Pulmonary artery endothelial cell (primary cell): ENCODE results near the gene KRT16. TPM values are rescaled to one million over a fixed set of nuclear protein-coding genes. Genes with fewer than 3 reads are reported as not detected.
A peak's percentile ranks its signal among the peaks of the same experiment; 100 is the strongest.
"Not testable (repeated sequence)": the region's sequence is repeated elsewhere in the genome, so short reads cannot be mapped to it uniquely, and the experiment has no call there.

ENCODE experiments used
- DNase-seq: peaks from one replicate; pipeline ENCODE4 v3.0.0-alpha.2; 2011; ENCODE audit warnings: low read depth, low spot score
- total RNA-seq: library from RNA; depleted of rRNA; stranded (reverse); fragments of >200 nt; gene quantifications from 2 replicates; pipeline ENCODE4 v1.2.3, GENCODE V29; 2014

Gene KRT16
- total RNA-seq, 1 donor from 2014 or later, result 0.13 TPM

DNA sequence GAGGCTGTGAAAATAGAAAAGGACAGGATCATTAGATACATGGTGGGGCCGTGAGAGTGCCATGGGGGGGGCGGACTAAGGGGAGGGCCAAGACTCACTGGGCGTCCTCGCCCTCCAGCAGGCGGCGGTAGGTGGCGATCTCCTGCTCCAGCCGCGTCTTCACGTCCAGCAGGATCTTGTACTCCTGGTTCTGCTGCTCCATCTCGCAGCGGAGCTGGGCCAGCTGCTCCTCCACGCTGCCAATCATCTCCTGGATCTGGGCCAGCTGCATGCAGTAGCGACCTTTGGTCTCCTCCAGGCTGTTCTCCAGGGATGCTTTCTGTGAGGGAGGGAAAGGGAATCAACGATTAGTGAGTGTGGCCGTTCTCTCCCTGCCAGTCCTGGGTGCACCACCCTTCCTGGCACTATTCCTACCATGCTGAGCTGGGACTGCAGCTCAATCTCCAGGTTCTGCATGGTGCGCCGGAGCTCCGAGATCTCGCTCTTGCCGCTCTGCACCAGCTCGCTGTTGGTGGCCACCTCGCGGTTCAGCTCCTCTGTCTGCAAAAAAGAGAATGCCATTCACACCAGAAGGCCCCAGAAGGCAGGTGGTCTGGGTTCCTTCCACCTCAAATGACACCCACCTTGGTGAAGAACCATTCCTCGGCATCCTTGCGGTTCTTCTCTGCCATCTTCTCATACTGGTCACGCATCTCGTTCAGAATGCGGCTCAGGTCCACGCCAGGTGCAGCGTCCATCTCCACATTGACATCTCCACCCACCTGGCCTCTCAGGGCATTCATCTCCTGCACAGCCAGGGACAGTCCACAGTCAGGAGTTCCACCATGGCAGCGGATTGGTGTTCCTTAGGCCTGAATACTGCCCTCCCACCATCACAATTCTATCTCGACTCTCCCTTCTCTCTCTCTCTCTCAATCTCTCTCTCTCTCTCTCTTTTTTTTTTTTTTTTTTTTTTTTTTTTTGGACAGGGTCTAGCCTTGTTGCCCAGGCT is 29.1 kb downstream of the KRT16 start:
- DNase-seq, result no peak

DNA sequence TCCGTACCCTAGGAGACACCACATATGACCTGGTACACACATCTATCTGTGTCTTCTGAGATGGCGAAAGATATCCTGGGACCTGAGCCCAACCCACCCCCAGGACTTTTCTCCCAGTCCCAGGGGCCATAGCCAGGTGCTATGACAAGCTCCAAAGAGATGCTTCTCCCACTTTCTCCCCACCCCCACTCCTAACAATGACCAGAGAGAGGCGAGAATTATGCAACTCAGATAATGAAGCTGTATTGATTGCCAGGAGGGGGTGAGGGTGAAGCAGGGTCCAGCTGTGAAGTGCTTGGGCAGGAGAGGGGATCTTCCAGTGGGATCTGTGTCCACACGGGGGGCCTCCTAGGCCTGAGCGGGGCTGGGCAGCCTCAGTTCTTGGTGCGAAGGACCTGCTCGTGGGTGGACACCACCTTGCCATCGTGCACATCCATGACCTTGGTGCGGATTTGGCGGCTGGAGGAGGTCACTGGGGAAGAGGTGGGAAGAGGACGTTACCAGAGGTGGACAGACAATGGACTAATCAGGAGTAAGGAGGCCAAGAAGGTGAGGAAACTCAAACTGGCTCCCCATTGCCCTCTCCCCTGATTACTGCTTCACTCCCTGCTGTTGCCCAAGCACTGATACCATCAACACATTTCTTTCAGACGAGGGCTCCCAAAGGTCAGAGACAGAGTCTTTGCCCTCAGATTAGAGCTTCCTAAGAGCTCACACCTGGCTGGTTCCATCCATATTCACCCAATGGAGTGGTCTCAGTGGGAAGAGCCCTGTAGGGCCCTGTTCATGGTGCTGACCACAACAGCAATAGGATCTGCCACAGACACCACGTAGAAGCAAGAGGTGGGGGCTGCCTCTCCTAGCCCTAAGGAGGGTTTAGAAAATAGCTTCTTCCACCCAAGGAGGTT is 30.3 kb downstream of the KRT16 start:
- DNase-seq, result not testable (repeated sequence)

DNA sequence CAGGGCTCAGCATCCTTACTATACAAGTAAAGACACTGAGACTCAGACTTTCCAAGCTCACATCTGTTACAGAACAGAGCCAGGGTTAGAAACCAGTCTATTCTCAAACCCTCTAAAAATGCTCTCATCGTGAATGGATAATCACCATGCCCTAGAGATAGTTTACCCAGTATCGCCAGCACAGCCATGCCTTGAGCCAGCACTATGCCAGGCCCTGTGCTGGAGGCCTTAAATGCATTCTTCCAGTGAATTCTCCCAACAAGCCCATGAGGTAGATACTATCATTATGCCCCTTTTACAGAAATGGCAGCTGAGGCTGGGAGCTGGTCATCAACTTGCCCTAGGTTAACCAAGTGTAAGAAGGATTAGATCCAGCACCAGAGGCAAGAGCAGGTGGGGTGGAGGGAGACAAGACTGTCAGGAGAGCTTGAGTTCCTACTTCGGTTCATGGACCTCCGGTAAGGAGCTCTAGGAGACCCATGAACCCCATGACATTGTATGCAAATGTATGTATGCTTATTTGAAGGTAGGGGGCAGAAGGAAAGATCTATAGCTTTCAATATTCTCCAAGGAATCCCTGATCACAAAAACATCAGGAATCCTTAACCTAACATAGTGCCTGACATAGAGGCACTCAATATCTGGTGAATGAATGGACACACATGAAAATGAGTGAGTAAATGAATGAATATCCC is 31.1 kb downstream of the KRT16 start:
- DNase-seq, result no peak

DNA sequence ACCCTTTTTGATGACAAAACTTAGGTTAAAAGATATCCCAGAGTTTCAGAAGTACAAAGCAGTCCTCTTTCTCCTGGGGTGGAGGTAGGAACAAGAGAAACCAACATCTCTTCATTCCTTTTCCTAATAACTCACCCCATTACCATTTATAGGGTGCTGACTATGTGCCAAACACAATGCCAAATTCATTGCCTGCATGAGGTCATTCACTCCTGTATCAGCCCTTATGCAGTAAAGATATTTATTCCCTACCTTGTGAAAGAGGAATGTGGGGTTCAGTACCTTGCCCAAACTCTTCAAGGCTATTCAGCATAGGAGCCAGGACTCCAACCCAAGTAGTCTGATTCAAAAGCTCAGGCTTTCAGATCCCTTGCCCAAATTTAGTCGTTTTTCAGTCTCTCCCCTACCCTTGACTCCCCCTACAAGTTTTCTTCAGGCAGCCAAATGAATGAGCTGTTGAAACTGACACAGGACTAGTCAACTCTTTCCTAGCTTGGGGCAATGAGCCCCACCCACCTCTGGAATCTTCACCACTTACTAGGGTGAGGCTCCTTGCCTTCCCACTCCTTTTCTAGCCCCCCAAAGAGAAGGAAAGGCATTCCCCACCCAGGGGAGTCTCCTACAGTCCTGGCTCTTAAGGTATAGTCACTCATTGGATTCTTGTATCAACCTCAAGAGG is 31.7 kb downstream of the KRT16 start:
- DNase-seq, result no peak

DNA sequence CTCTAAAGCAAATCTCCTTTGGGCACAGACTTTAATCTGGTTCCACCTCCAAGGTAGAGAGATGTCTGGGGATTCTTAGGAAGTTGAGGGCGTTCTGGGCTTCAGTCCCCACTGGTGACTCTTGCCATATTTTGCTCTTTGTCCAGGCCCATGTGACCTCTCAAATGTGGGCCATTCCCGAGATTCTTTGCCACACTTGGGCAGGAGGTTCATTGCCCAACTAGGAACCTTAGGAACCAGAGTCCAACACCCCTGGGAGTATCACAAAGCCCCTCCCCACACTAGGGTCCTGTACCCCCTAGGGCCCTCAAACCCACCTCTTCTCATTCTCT is 32.4 kb downstream of the KRT16 start:
- no peak for DNase-seq

DNA sequence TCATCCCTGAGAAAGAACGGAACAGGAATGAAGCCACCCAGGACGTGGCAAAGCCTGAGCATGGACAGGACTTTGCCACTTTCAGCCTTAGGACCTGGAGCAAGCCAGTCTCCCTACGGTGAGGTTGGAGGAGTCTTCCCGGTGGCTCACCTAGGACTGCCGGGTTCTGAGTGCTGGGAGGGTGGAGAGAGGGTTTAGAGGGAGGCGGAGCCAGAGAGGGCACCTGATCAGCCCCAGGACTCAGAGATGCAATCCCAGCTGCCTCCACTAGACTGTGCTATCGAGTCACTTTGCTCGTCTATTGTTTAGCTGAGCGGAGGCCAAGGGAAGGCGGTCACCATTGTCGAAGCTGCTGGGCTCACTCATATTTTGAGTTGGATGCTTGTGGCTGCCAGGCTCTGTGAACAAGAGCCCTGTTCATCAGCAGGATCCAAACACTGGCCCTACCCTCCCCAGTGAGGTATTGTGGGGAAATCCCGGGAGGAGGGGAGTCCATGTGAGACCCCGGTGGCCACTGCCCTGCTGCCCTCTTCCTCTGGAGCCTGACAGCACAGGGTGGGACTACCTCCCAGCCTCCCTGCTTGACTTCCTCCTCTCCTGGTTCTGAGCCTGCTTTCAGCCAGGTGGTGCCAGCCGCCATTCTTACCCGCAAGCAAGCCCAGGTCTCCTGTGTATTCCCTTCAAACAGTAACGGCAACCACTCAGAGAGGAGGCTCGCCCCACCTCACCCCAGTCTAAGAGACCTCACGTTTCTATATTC is 32.9 kb downstream of the KRT16 start:
- DNase-seq, result peak; percentile 35

DNA sequence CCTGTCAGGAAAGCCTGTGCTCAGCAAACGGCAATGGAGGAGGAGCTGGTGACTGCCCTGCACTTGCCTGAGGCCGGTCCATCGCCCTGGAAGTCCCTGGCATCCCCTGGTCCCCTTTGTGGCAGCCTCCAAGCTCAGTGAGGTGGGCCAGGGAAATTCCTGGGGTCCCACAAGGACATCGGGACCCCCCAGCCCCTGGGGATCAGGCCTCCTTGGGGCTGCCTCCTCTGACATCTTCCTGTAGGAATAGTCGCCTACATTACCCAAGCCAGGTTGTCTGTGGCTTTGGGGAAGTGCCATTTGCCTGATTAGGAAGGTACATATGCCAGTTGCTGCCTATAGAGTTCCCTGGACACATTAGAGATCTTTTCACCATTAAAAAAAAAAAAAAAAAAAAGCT is 33.6 kb downstream of the KRT16 start:
- no peak for DNase-seq

GRCh38 chr17:41578538-41578937 is 34.0 kb downstream of the KRT16 start:
- no peak for DNase-seq

DNA sequence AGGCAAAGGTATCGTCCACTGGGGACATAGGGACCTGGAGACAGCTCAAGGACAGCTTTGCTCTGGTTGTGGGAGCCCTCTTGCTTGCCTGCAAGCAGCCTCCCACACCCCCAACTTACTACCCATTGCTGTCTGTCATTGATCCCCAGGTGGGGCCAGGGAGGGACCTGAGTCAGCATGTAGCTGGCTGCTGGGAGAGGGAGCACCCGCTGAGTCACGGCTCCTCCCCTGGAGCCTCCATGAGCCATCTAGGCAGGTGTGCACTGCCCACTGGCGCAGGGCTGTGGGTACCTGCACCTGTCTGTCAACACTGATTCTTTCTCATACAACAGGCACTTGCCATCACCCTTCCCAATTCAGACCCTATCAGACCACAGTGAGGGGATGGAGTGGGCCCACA is 35.8 kb downstream of the KRT16 start:
- DNase-seq, result not testable (repeated sequence)

GRCh38 chr17:41575336-41575735 is 37.2 kb downstream of the KRT16 start:
- no peak for DNase-seq

DNA sequence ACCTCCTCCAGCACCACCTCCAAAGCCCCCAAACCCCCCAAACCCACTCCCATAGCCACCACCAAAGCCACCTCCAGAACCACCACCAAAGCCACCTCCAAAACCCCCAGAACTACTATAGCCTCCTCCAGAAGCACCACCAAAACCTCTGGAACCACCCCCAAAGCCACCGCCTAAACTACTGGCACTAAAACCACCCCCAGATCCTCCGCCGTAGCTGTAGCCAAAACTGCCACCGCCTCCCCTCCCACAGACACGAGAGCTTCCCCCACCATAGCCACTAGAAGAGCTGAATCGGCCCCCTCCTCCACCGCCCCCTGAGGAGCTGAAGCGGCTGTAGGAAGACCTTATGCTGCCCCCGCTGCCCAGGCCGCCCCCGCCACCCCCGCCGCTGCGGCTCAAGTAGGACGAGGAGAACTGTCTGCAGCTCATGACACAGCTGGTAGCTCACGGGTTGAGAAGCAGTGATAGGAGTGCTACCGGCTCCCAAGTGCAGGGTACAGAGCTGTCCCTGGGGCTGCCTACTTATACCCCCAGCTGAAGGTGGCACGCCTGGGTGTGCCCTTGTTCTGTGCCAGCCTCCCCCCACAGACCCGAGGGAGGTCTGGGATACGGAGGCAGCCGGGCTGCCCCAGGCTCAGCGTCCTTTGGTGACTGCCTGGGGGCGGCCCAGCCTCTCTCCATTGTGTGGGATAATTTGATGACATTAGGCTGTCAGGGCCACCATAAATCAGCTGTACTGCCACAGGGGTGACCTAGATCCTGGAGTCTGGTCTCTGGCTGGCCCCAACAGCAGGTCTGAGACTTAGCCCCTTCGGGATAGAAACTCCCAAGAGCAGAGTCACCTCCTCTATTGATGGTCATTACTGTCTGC is 40.8 kb downstream of the KRT16 start, which contains the start of gene KRT9:
TSS of gene KRT9 (minus strand) at position 499 of the 874 bp plus-strand sequence. CDS start at position 432, 67 bp downstream.
- DNase-seq, result no peak

DNA sequence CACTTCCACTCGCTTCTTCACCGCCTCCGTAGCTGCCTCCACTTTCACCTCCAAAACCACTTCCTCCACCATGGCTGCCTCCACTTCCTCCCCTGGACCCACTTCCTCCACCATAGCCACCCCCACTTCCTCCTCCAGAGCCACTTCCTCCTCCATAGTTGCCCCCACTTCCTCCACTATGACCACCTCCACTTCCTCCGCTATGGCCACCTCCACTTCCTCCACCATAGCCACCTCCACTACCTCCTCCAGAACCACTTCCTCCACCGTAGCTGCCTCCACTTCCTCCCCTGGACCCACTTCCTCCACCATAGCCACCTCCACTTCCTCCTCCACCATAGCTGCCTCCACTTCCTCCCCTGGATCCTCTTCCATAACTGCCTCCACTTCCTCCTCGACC is 45.2 kb downstream of the KRT16 start:
- no peak for DNase-seq

DNA sequence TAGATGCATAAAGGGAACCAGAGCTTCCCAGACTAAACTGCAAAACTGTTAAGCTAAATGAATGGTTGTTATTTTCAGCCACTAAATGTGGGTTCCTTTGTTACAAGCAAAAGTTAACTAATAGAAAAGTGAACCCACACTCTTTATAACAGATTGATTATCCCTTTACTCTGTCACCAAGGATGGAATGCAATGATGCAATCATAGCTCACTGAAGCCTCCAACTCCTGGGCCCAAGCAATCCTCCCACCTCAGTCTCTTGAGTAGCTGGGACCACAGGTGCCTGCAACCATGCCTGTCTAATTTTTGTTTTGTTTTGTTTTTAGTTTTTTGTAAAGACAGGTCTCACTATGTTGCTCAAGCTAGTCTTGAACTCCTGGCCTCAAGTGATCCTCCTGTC is 47.2 kb downstream of the KRT16 start:
- DNase-seq, result no peak

DNA sequence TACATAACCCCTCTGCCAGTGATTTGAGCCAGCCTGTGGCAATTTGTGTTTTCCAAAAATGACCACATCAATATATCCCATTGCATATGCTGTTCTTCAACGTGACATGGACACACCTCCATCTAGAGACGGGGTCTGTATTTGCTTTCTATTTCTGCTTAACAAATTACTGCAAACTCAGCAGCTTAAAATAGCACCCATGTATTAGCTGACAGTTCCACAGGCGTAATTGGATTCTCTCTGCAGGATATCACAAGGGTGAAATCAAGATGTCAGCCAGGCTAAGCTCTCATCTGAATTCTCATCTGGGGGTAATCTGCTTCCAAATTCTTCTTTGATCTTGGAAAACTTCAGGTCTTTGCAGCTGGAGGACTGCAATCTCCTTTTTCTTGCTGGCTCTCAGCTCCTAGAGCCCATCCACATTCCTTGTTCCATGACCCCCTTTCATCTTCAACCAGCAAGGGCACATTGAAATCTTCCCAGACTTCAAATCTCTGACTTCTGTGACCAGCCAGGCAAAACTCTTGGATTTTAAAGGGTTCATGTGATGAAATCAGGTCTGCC is 48.9 kb downstream of the KRT16 start:
- DNase-seq, result no peak

DNA sequence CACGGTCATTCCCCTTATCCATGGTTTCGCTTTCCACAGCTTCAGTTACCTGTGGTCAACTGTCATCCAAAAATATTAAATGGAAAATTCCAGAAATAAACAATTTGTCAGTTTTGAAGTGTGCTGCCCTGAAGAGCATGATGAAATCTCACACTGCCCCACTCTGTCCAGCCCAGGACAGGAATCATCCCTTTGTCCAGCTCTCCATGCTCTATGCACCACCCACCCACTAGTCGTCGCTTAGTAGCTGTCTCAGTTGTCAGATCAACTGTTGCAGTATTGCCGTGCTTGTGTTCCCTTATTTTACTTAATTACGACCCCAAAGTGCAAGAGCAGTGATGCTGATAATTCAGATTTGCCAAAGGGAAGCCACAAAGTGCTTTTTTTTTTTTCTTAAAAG is 51.0 kb downstream of the KRT16 start:
- no peak for DNase-seq
